IMR-90 (cell line): ENCODE results near the gene PLCL2.

Source experiments
- CEBPB ChIP-seq: IDR thresholded peaks from 2 replicates; pipeline ENCODE4 v1.6.1; 2012; ENCODE audit warnings: low read depth, low read length, improper control_type of control experiment
- FOS ChIP-seq: fragments of 150-350 bp; IDR thresholded peaks from 2 replicates; pipeline ENCODE4 v1.6.1; 2016; ENCODE audit warnings: low read depth, low read length
- MAFK ChIP-seq: IDR thresholded peaks from 2 replicates; pipeline ENCODE4 v1.6.1; 2012; ENCODE audit warnings: low read depth, low read length, improper control_type of control experiment
- MAZ ChIP-seq: IDR thresholded peaks from 2 replicates; pipeline ENCODE4 v1.6.1; 2012; ENCODE audit warnings: low read depth, mild to moderate bottlenecking, low read length, improper control_type of control experiment, moderate library complexity, borderline replicate concordance
- NFE2L2 ChIP-seq: fragments of 150-350 bp; IDR thresholded peaks from 2 replicates; pipeline ENCODE4 v1.6.1; 2016; ENCODE audit warnings: low read depth, mild to moderate bottlenecking, low read length
- POLR2A ChIP-seq: IDR thresholded peaks from 2 replicates; pipeline ENCODE4 v1.6.1; 2012; ENCODE audit warnings: mild to moderate bottlenecking, low read depth, low read length
- RAD21 ChIP-seq: IDR thresholded peaks from 2 replicates; pipeline ENCODE4 v1.6.1; 2012; ENCODE audit warnings: low read length, improper control_type of control experiment
- SMC3 ChIP-seq: fragments of 150-350 bp; IDR thresholded peaks from 2 replicates; pipeline ENCODE4 v1.6.1; 2016; ENCODE audit warnings: low read depth, mild to moderate bottlenecking, antibody characterized with exemption, low read length, moderate library complexity
- TF ChIP-seq, protein P1 (sequence below): conservative IDR thresholded peaks from 2 replicates; pipeline ENCODE4 v1.5.1; 2012; ENCODE audit warnings: mild to moderate bottlenecking, low read depth, low read length, improper control_type of control experiment
- TF ChIP-seq, protein P2 (sequence below): fragments of 150-350 bp; IDR thresholded peaks from 2 replicates; pipeline ENCODE4 v1.6.1; 2016; ENCODE audit warnings: low read depth, mild to moderate bottlenecking, low read length, moderate library complexity, borderline replicate concordance

DNA sequence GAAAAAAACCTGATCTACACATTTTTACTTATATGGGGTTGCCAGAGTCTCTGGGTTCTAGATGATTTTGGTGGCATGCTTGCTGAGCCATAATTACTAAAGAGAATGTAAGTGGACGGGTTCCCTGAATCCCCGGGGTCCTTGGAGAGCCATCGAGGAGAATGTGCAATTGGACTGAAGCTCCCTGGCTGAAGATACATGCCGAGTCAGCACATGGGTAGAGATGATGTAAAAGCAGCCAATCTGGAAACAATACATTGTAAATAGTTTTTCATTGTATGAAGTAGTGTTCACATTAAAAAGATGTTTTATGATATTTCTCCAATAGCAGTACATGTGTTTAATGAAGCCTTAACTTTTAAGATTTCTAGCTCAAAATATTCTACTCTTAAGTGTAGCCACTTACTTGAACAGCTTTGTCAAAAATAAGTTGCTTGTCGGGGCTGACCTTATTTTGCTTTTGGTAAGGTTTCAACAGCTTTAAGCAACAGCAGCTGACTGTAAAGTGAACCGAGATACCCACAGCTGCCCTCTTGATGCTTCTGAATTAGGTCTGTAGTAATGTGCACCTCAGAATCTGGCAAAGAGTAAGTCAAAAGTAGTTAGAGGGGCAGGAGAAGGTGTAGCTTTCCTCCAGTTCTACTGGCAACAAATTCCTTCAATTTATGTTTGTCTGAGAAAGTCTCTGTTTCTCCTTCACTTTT lies 205.7 kb downstream of the PLCL2 start:
- TF ChIP-seq, protein P1, sequence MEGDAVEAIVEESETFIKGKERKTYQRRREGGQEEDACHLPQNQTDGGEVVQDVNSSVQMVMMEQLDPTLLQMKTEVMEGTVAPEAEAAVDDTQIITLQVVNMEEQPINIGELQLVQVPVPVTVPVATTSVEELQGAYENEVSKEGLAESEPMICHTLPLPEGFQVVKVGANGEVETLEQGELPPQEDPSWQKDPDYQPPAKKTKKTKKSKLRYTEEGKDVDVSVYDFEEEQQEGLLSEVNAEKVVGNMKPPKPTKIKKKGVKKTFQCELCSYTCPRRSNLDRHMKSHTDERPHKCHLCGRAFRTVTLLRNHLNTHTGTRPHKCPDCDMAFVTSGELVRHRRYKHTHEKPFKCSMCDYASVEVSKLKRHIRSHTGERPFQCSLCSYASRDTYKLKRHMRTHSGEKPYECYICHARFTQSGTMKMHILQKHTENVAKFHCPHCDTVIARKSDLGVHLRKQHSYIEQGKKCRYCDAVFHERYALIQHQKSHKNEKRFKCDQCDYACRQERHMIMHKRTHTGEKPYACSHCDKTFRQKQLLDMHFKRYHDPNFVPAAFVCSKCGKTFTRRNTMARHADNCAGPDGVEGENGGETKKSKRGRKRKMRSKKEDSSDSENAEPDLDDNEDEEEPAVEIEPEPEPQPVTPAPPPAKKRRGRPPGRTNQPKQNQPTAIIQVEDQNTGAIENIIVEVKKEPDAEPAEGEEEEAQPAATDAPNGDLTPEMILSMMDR, result no peak
- TF ChIP-seq SMC3 (no peak), MAZ (no peak), POLR2A (no peak), CEBPB (no peak), NFE2L2 (no peak), RAD21 (no peak), MAFK (peak; percentile 76), FOS (no peak)
- TF ChIP-seq, protein P2, sequence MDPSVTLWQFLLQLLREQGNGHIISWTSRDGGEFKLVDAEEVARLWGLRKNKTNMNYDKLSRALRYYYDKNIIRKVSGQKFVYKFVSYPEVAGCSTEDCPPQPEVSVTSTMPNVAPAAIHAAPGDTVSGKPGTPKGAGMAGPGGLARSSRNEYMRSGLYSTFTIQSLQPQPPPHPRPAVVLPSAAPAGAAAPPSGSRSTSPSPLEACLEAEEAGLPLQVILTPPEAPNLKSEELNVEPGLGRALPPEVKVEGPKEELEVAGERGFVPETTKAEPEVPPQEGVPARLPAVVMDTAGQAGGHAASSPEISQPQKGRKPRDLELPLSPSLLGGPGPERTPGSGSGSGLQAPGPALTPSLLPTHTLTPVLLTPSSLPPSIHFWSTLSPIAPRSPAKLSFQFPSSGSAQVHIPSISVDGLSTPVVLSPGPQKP, result no peak
